Keratinocyte (primary cell): Measurements from ENCODE around the gene ZNF662. TPM values are rescaled to one million over a fixed set of nuclear protein-coding genes. Genes with fewer than 3 reads are reported as not detected.

Experiments used
- DNase-seq: peaks from one replicate; pipeline ENCODE4 v3.0.0-alpha.2; 2011; ENCODE audit warnings: low read depth, missing footprints, low spot score
- FAIRE-seq: peaks from 2 replicates; lab custom pipeline; 2011; peaks lifted over from hg19 to GRCh38; lab: Jason Lieb, UNC
- H2AFZ ChIP-seq: 2 replicates; pipeline ENCODE4 v1.6.0; 2012; ENCODE audit warnings: low read length, control low read depth, inconsistent platforms; ENCODE audit not compliant: control insufficient read depth
- H3K27ac ChIP-seq: 2 replicates; pipeline ENCODE4 v1.5.1; 2011; ENCODE audit warnings: low read length; ENCODE audit not compliant: control insufficient read depth, insufficient read depth
- H3K27me3 ChIP-seq: 3 replicates; pipeline ENCODE4 v1.6.0; 2011; ENCODE audit warnings: low read length; ENCODE audit not compliant: control insufficient read depth, insufficient read depth; ENCODE audit errors: extremely low read depth
- H3K36me3 ChIP-seq, 2 experiments: 2 replicates in 1 of 2; 3 replicates in 1 of 2; pipeline ENCODE4 v1.5.1; 2011; ENCODE audit warnings: low read length in 2 of 2, mild to moderate bottlenecking in 1 of 2; ENCODE audit not compliant: control insufficient read depth in 2 of 2, insufficient read depth in 2 of 2; ENCODE audit errors: extremely low read depth in 1 of 2
- H3K4me1 ChIP-seq: 3 replicates; pipeline ENCODE4 v1.5.1; 2011; ENCODE audit warnings: low read length; ENCODE audit not compliant: control insufficient read depth, insufficient read depth; ENCODE audit errors: extremely low read depth
- H3K4me2 ChIP-seq: 3 replicates; pipeline ENCODE4 v1.6.0; 2011; ENCODE audit warnings: low read depth, low read length; ENCODE audit not compliant: control insufficient read depth, insufficient read depth; ENCODE audit errors: extremely low read depth
- H3K4me3 ChIP-seq, 3 experiments: fragments of 200-600 bp in 1 of 3; sonication (generic) in 1 of 3; 2 replicates in 2 of 3; 3 replicates in 1 of 3; pipeline ENCODE4 v1.5.1; 2011 to 2016; ENCODE audit warnings: low read length in 3 of 3, mild to moderate bottlenecking in 3 of 3, control low read depth in 2 of 3, inconsistent platforms in 1 of 3, low read depth in 1 of 3, mixed read lengths in 1 of 3, mixed run types in 1 of 3, moderate library complexity in 1 of 3; ENCODE audit not compliant: control insufficient read depth in 2 of 3, insufficient read depth in 2 of 3; ENCODE audit errors: extremely low read depth in 1 of 3
- H3K79me2 ChIP-seq: 2 replicates; pipeline ENCODE4 v1.6.0; 2012; ENCODE audit warnings: low read length; ENCODE audit not compliant: control insufficient read depth, insufficient read depth
- H3K9ac ChIP-seq: 3 replicates; pipeline ENCODE4 v1.6.0; 2011; ENCODE audit warnings: low read length; ENCODE audit not compliant: control insufficient read depth, insufficient read depth; ENCODE audit errors: extremely low read depth
- H3K9me1 ChIP-seq: 3 replicates; pipeline ENCODE4 v1.6.0; 2011; ENCODE audit warnings: low read length; ENCODE audit not compliant: control insufficient read depth, insufficient read depth; ENCODE audit errors: extremely low read depth
- H3K9me3 ChIP-seq: 2 replicates; pipeline ENCODE4 v1.5.1; 2012; ENCODE audit warnings: low read depth, low read length; ENCODE audit not compliant: control insufficient read depth
- H4K20me1 ChIP-seq: 3 replicates; pipeline ENCODE4 v1.6.0; 2011; ENCODE audit warnings: low read length; ENCODE audit not compliant: control insufficient read depth, insufficient read depth; ENCODE audit errors: extremely low read depth
- CTCF ChIP-seq, 3 experiments: IDR thresholded peaks in 1 of 3; conservative IDR thresholded peaks in 1 of 3; optimal IDR thresholded peaks in 1 of 3; 2 replicates in 2 of 3; 3 replicates in 1 of 3; pipeline versions ENCODE3 to v1.5.1; 2011; ENCODE audit warnings: low read length in 3 of 3, mild to moderate bottlenecking in 3 of 3, moderate library complexity in 2 of 3, control low read depth in 1 of 3, inconsistent platforms in 1 of 3; ENCODE audit not compliant: insufficient read depth in 2 of 3; ENCODE audit errors: extremely low read depth in 1 of 3
- EZH2 ChIP-seq: IDR thresholded peaks from one replicate; pipeline ENCODE4 v1.6.1; 2012; ENCODE audit warnings: inconsistent platforms, mild to moderate bottlenecking, low read length, moderate library complexity
- dilution Hi-C: fragments of 300-500 bp; cut with MboI; formaldehyde crosslinking; loops from one replicate; pipeline ENCODE4 v1.7.0; 2020; ENCODE audit warnings: low sequenced_read_pairs; ENCODE audit not compliant: extremely low pct_ligation_motif_present
- polyA plus RNA-seq, 5 experiments: library from polyadenylated mRNA; depleted of rRNA in 3 of 5; stranded (reverse) in 3 of 5; stranded (forward) in 1 of 5; unstranded in 1 of 5; fragments of >200 nt; gene quantifications; 1 replicate in 1 of 5; 2 replicates in 3 of 5; 3 replicates in 1 of 5; pipeline versions ENCODE4 v1.2.1 to v1.2.3, GENCODE V29; 2011 to 2012; ENCODE audit warnings: missing spikeins in 2 of 5, low read depth in 1 of 5, low replicate concordance in 1 of 5

The ZNF662 gene
- polyA plus RNA-seq, 1 donor (not counting 4 experiments of a cell fraction or from before 2014, with no cell fraction given) = 1.4 TPM

GRCh38 chr3:42963269-42963668 is 57.3 kb downstream of the ZNF662 start:
- Histone ChIP-seq H3K79me2 (no peaks in the 10 kb centered on the region), H2AFZ (no peak overlapping the region), H3K36me3 (no peaks in the 10 kb centered on the region), H3K4me3 (no peak overlapping the region), H3K4me1 (no peaks in the 10 kb centered on the region), H3K9me3 (no peaks in the 10 kb centered on the region), H3K9me1 (no peaks in the 10 kb centered on the region), H3K9ac (no peak overlapping the region), H3K4me2 (no peak overlapping the region), H3K27ac (no peak overlapping the region), H3K27me3 (no peaks in the 10 kb centered on the region), H4K20me1 (no peaks in the 10 kb centered on the region)
- TF ChIP-seq CTCF (optimal IDR thresholded peaks at IDR 0.05 in 1 of 3, IDR thresholded peaks at IDR 0.05 in 1 of 3, conservative IDR thresholded peaks at IDR 0.05 in 1 of 3; ENCODE audit: extremely low read depth in 1 of 3, insufficient read depth in 2 of 3, low read length in 3 of 3) (no peak), EZH2 (no peak)
- no peak for DNase-seq
- FAIRE-seq = no peak
- dilution Hi-C loops = loop anchor here (10.0 kb wide), 1 partner anchor 182 kb away; no protein-coding TSS in a partner anchor

GRCh38 chr3:42964266-42964665 is 58.3 kb downstream of the ZNF662 start:
- dilution Hi-C loops = loop anchor here (10.0 kb wide), 1 partner anchor 181 kb away; no protein-coding TSS in a partner anchor
- no peaks in the 10 kb centered on the region for H3K4me1 ChIP-seq
- peaks cover 4% of the 10 kb centered on the region for H3K27me3 ChIP-seq
- no peak overlapping the region for H3K4me2 ChIP-seq
- H4K20me1 ChIP-seq = no peaks in the 10 kb centered on the region
- no peak overlapping the region for H3K4me3 ChIP-seq
- no peaks in the 10 kb centered on the region for H3K79me2 ChIP-seq
- no peaks in the 10 kb centered on the region for H3K9me1 ChIP-seq
- TF ChIP-seq CTCF (optimal IDR thresholded peaks at IDR 0.05 in 1 of 3, IDR thresholded peaks at IDR 0.05 in 1 of 3, conservative IDR thresholded peaks at IDR 0.05 in 1 of 3; ENCODE audit: extremely low read depth in 1 of 3, insufficient read depth in 2 of 3, low read length in 3 of 3) (no peak), EZH2 (no peak)
- no peaks in the 10 kb centered on the region for H3K36me3 ChIP-seq
- H3K9me3 ChIP-seq = no peaks in the 10 kb centered on the region
- no peak overlapping the region for H3K27ac ChIP-seq
- DNase-seq = no peak
- no peak overlapping the region for H2AFZ ChIP-seq
- no peak for FAIRE-seq
- no peak overlapping the region for H3K9ac ChIP-seq

Other genes with a start within 250 kb of the ZNF662 start
- gene KLHL40, start 220.6 kb upstream of the ZNF662 start, polyA plus RNA-seq = not detected in 3 replicates
- gene HHATL, start 203.3 kb upstream of the ZNF662 start, polyA plus RNA-seq = not detected in 3 replicates
- gene CCDC13, start 132.9 kb upstream of the ZNF662 start, polyA plus RNA-seq = 0.06 to 0.21 TPM (median 0.17 TPM) in 3 replicates
- gene HIGD1A, start 101.7 kb upstream of the ZNF662 start, polyA plus RNA-seq = 262 to 443 TPM (median 294 TPM) in 3 replicates
- gene ACKR2, start 96.7 kb upstream of the ZNF662 start, polyA plus RNA-seq = 0.22 to 0.23 TPM (median 0.23 TPM) in 3 replicates
- gene CYP8B1, start 30.3 kb upstream of the ZNF662 start, polyA plus RNA-seq = not detected in 3 replicates
- gene GASK1A, start 73.2 kb downstream of the ZNF662 start, polyA plus RNA-seq = 0.16 to 0.58 TPM (median 0.30 TPM) in 3 replicates
- 6.0 to 9.8 TPM (median 9.3 TPM) in 3 replicates for gene POMGNT2, start 199.9 kb downstream of the ZNF662 start, polyA plus RNA-seq